Measurements from ENCODE around the gene NTF3.

The NTF3 gene

GRCh38 chr12:5433081-5433844, 1.4 kb downstream of the NTF3 start:
- DNase-seq = no peak

GRCh38 chr12:5433845-5434646, 2.1 kb downstream of the NTF3 start:
- DNase-seq = no peak

DNA sequence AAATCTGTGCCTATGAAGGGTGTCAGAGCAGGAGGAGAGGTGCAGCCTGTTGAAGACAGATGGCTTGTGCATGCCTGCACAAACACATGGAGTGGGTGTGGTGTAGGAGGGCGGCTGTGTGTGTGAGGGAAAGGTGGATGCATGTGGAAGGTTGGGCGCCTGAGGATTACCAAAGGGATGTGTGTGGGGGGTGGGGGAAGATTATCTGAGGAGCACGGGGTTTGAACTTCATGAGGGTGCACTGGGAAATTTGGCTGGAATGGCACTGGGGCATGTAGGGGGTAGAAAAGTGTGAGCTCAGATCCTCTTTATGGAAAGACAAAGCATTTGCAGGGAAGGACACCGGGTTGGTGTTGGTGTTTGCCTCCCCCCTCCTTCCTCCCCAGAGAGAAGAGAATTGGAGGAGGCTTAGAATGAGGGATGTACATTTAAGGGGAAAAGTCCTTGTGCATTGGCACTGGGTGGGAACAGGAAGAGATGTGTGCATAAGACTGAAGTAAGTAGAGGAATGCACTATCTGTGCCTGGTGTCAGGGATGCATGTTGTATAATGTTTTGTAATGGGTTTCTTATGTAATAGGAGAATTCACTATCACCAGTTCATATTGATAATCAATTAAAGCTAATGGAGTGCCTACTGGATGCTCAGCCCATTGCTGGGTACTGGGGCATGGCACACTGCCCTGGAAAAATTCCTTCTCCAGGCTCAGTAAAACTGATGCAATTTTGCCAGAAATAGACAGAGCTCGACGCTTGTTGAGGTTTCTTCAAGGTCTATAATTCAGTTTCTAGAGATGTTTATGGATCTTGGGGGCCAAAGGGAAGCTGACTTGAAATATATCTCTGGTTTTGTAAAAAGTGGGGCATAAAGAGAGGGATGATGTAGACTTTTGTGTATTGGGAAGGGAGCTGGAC, 3.0 kb downstream of the NTF3 start:
- no peak for DNase-seq

GRCh38 chr12:5437182-5437583, 5.3 kb downstream of the NTF3 start:
- no peak for DNase-seq

DNA sequence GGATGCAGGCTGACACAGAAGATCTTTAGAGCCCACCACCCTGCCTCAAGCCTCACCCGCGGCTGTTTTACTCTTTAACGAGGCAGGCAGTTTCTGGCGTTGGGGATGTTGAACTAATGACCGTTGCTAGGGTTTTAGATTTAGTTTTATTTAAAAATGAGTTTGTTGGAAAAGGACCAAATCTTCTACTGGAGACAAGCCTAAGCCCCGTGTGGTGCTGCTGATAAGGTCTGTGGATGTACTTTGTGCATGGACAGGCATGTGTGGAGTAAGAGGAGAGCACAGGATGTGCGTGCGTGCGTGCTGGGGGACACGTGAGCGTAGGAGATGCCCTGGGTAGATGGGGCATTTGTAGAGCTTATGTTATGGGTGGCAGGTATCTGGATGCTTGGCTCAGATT, 5.7 kb downstream of the NTF3 start:
- no peak for DNase-seq

DNA sequence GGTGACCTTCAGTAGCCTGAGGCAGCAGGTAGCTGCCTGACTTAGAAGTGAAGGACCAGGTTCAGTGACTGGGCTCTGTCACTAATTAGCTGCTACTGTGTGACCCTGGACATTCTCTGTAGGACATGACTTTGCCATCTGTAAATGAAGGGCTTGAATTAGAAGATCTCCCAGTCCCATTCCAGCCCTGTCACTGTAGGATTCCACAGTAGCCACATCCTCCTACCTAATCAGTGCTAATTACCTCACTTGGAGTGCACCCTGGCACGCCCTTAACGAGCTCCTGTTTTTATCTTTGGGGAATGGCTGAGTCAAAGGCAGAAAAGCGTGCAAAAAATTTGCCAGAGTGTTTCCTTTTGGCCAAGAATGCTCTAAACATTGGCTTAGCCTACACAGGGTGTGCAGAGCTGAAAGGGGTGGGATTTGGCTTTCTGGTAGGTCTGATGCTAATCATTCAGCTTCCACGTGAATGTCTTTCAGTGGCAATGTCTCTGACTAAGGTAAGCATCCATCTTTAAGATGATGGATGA, 6.8 kb downstream of the NTF3 start:
- no peak for DNase-seq

GRCh38 chr12:5439371-5439771, 7.5 kb downstream of the NTF3 start:
- DNase-seq = no peak

- DNase-seq = no peak
These were observed 7.9 kb downstream of the NTF3 start for GRCh38 chr12:5439788-5440300.

- DNase-seq = no peak
These were observed 9.1 kb downstream of the NTF3 start for GRCh38 chr12:5440978-5441377.

DNA sequence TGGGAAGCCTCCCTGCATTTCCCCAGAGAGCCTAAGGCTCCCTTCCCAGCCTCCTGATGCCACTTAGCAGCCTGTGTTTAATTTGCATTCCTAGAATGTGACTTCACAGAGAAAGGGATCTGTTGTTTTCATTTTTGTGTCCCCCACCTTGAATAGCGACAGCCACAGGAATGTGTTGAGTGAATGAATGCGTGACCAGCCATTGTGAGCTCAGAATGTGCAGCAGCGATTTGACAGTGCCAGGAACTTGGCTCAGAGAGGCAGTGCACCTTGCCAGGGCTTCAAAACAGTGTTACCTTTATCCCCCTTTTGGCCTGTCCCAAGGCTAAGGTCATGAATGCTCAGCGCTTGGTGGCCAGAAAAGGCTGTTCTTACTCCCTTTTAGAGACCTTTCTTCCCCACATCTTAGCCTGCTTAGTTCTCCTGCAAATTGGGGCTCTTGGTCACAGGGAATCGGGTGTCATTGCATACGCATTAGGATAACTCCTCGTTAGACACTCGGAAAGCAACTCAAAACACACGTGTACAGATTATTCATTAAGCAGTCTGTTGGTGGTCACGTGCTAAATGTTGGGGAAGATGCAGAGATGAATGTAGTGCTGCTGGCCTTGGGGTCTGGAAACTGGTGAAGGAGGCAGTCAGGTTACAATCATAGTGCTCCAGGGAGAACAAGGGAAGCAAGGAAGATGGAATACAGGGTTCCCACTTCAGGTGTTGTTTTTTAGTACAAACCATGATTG, 9.8 kb downstream of the NTF3 start:
- no peak for DNase-seq

DNA sequence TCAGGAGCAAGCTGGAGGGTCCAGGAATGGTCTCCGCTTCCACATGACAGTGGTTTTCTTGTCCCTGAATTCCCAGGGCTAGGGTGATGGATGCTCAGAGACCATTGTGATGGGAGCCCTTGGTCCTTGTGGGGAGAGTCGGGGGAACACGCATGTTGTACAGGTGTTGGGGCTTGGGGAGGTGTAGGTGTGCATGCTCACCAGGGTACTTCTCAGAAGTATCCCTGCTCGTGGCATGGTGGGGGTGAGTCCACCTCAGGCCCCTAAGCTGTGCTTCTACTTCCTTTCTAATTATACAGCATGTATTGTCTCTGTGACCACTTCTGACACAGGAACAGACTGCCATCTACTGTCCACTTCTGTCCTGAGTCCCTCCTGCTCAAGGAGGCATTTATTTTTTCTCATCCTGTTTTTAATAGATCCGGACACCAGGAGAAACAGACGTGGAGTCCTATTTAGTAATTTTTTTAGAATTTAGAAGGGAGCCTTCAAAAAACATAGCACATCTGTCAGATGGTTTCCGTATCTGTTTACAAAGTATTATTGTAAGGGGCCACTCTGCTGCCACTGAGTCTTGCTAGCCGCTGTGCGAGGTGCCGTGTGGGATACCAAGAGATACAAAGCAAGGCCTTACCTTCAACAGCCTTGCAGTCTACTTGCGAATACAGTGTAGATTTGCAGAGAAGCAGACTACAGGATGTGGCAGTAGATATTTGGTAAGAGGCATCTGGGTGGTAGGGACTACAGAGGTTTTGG, 10.5 kb downstream of the NTF3 start:
- no peak for DNase-seq

GRCh38 chr12:5444520-5444919, 12.6 kb downstream of the NTF3 start:
- DNase-seq = no peak

- no peak for DNase-seq
These were observed 15.4 kb downstream of the NTF3 start for GRCh38 chr12:5447320-5447719.

DNA sequence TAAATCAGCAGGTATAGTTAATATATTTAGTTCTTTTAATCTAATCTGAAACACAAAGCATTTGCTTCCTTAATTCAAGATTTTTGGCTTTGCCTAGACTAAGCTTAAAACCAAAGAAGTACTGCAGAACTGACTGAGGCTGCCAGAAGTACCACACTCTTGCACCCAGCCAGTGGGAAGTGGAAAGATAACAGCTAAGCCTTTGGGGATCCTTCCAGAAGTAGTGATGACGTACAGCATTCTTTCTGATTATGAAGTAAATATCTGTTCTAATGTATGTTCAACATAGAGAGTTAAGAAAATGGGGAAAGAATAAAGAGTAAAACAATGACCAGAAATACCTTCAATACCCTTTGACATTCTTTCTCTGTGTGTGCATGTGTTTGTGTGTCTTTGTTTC, 19.3 kb downstream of the NTF3 start:
- DNase-seq = no peak

GRCh38 chr12:5452569-5452968, 20.7 kb downstream of the NTF3 start:
- DNase-seq = no peak

DNA sequence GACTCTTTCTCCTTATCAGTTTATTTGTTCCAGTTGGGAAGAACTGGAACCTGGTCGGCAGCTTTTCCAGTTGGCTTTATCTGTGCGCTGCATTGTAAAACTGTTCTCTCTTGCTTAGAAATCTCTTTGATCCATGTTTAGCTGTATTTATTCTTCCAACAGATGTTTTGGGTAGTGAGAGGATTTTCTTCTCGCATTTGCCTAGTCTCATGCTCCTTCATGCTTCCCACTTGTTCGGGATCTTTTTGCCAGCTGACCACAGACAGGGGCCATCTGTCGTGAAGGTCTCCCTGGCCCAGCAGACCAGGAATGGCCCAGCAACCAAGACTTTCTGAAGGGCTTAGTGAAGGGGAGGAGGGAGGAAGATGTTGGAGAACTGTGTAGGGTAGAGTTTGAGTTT, 21.6 kb downstream of the NTF3 start:
- DNase-seq = no peak

DNA sequence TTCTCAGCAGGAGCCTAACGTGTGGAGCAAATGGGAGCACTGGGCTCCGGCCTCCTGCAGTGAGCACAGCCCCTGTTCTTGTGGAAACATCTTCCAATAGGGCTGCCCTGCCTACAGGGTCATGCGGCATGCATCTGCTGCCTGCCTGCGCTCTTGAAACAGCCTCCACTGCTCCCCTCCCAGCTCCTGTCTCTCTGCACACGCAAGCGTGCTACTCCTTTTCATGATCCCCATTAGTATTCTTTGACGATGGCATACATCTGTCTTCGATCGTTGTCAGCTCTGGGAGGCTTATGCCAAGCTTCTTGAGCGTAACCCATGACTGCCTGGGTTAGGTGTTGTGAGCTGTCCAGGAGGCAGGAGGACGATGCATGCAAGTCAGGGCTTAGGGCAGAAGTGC, 23.1 kb downstream of the NTF3 start:
- no peak for DNase-seq

DNA sequence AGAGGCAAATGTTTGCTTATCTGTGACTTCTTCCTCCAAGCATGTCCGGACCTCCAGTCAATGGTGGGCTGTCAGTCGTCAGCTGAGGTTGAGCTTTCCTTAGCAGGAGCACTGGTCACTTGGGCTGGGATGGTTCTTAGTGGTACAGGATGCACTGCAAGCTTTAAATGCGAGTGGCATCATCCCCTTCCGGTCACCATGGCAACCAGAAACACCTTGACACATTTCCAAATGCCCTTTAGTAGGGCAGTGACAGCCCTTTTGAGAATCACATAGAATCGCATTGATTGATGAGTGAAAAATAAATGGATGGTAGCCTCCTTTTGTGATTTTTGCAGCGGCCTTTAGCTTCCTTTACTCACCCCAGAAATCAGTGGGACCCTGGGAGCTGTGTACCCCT, 24.1 kb downstream of the NTF3 start:
- no peak for DNase-seq

GRCh38 chr12:5456906-5457305, 25.0 kb downstream of the NTF3 start:
- DNase-seq = no peak

- DNase-seq = no peak
These were observed 26.5 kb downstream of the NTF3 start for GRCh38 chr12:5458229-5459050.

Measured in activated CD4-positive, alpha-beta T cell treated with anti-CD3 and anti-CD28 coated beads for 4 hours (primary cell).